AG09309 (cell line): Measurements from ENCODE around the gene GAB2.

Source experiments
- DNase-seq: peaks from one replicate; pipeline ENCODE4 v3.0.0-alpha.2; 2010; ENCODE audit warnings: low read depth
- H3K4me3 ChIP-seq: 2 replicates; pipeline ENCODE4 v1.5.1; 2011; ENCODE audit warnings: mild to moderate bottlenecking, low read depth, low read length, moderate library complexity; ENCODE audit not compliant: control insufficient read depth
- TF ChIP-seq, protein P1 (sequence below): IDR thresholded peaks from 2 replicates; pipeline ENCODE4 v1.5.1; 2011; ENCODE audit warnings: mild to moderate bottlenecking, low read depth, low read length, inconsistent platforms; ENCODE audit not compliant: insufficient read depth, control insufficient read depth; ENCODE audit errors: missing control alignments

GAB2 gene

DNA sequence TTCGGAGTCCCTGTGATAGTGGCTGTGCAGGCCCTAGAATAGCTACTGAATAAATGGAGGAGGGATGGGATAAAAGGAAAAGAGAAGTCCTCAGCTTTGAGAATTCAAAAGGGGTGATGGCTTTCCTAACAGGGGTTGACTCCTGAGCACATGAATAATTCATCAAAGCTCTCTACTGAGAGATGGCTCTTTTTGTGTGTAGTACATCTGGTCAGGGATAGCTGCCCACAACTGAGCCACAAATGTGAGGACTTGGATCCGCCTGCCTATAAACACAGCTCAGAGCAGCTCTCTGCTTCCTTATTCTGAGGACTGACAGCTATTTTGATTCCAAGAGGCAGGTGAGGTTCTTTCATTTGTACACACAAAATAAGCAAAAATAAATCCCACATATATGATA is 146.6 kb downstream of the GAB2 start:
- no peak for DNase-seq
- TF ChIP-seq, protein P1, sequence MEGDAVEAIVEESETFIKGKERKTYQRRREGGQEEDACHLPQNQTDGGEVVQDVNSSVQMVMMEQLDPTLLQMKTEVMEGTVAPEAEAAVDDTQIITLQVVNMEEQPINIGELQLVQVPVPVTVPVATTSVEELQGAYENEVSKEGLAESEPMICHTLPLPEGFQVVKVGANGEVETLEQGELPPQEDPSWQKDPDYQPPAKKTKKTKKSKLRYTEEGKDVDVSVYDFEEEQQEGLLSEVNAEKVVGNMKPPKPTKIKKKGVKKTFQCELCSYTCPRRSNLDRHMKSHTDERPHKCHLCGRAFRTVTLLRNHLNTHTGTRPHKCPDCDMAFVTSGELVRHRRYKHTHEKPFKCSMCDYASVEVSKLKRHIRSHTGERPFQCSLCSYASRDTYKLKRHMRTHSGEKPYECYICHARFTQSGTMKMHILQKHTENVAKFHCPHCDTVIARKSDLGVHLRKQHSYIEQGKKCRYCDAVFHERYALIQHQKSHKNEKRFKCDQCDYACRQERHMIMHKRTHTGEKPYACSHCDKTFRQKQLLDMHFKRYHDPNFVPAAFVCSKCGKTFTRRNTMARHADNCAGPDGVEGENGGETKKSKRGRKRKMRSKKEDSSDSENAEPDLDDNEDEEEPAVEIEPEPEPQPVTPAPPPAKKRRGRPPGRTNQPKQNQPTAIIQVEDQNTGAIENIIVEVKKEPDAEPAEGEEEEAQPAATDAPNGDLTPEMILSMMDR = no peak

DNA sequence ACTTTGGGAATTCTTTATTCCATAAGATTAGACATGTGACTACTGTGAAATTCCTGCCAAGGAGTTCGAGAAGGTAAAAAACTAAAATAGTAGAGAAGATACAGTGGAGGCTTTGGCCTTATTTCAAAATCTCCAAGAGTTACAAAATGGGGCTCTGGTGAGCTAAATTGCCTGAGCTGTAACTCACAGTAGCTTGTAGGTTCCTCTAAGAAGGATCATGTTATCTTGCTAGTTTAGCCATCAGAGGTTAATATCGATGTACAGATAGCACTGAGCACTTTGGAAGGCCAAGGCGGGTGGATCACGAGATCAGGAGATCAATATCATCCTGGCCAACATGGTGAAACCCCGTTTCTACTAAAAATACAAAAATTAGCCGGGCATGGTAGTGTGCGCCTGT is 147.8 kb downstream of the GAB2 start:
- no peak overlapping the region for H3K4me3 ChIP-seq
- no peak for DNase-seq
- TF ChIP-seq, protein P1 = no peak

More for the DNA sequence above, 146.6 kb downstream of the GAB2 start:
- H3K4me3 ChIP-seq = no peak overlapping the region

DNA sequence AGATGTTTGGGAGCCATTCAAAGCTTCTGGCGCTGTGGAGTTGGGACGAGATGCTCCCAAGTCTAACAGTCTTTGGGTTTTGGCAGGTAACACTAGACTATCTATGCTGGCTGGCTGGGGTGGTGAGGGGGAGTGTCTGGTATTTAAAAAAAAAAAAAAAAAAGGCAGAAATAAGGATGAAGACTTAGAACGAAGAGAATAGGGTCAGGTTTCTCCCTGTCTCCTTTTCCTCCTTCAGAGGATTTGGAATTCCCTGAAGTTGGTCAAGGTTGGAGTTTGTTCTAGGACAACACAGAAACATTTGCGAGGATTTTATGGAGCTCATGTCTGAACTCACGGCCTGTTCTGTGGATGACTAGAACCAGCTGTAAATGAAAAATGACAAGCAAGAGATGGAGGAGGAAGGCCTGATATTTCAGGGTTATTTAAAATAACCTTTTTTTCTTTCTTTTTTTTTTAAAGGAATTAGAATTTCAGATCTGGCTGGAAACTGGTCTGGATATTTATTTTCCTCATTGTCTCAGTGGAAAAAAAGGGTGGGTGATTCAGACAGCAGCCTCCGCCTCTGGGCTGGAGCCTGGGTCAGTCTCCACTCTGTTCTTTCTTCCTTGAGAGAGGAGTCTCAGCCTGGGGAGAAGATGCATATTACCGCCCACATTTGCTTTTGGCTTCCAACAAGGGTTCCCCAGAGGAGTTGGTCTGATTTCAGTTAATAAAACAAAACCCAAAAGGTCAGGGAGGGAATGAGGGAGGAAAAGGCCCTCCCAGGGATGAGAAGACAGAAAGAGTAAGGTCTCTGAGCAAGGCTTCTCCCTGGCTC is 148.8 kb downstream of the GAB2 start:
- DNase-seq = no peak

DNA sequence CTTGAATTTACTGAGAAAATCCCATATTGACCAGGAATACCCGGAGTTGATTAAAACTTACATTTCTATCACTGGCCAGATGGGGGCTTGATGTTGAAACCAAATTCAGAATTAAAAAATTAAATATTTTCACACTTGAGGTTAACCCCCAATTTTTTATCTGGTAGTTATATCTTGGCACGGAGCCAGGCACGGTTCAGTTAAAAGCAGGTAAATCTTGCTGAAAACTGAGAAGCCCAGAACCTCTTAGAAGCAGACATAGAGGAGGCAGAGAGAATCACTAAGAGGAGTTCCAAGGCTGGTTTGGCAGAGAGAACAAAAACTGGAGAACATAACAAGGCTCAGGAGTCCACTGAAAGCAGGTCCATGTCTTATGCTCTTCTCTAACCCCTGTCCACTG is 151.2 kb downstream of the GAB2 start:
- no peak overlapping the region for H3K4me3 ChIP-seq
- TF ChIP-seq, protein P1 = no peak
- no peak for DNase-seq

More for the DNA sequence above, 148.8 kb downstream of the GAB2 start:
- no peak overlapping the region for H3K4me3 ChIP-seq
- TF ChIP-seq, protein P1 = no peak

DNA sequence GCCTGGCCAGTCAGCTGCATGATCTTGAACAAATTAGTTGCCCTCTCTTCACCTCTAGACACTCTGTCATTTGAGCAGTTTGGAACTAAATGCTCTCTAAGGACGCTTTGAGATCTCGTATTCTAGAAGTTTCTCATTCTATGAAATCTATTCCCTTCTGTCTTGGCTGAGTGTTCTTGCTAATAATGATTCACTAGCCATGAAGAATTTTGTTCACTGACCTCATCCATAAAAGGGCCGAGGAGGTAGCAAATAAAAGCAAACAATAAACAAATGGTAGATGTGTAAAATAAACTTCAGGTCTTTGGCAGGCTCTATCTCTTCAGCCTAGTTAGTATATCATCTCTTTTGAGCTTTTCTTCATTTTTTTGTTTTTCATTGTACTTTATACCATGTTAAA is 152.3 kb downstream of the GAB2 start:
- no peak overlapping the region for H3K4me3 ChIP-seq
- TF ChIP-seq, protein P1 = no peak
- DNase-seq = no peak

DNA sequence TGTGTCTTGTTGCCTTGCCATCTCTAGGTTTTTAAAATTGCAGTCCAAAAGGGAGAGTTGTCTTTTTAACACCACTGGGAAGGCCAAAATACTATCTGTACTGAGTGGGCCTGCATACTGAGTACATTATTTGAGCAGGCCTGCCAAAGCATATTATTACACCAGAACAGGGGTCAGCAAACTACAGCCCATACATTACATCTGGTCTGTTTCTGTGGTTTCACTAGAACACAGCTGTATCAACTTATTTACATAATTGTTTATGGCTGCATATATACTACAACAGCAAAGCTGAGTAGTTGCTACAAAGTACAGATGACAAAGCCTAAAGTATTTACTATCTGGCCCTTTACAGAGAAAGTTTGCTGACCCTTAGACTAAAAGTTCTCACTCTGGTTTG is 154.9 kb downstream of the GAB2 start:
- H3K4me3 ChIP-seq = no peak overlapping the region
- TF ChIP-seq, protein P1 = no peak
- DNase-seq = no peak
